ENCODE results near the gene ARHGAP25.

DNA sequence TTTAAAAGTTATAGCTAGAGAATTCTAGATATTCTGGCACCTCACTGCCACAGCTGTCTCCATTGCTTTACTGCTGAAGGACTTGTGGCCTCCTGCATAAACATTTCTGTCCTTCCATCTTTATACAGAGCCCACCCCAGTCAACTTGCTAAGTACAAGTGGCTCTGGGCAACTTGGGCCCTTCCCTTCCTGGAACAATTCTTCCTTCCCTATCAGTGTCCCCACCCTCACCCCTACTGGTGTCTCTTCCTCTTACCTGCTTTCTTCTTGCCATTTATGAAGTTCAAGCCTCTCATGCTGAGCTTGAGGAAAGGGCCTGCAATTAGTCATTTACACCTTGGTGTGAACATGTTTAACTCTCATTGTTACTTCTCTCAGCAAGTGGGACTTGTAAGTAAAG is 45.0 kb downstream of the ARHGAP25 start:
- TF ChIP-seq, protein P1, sequence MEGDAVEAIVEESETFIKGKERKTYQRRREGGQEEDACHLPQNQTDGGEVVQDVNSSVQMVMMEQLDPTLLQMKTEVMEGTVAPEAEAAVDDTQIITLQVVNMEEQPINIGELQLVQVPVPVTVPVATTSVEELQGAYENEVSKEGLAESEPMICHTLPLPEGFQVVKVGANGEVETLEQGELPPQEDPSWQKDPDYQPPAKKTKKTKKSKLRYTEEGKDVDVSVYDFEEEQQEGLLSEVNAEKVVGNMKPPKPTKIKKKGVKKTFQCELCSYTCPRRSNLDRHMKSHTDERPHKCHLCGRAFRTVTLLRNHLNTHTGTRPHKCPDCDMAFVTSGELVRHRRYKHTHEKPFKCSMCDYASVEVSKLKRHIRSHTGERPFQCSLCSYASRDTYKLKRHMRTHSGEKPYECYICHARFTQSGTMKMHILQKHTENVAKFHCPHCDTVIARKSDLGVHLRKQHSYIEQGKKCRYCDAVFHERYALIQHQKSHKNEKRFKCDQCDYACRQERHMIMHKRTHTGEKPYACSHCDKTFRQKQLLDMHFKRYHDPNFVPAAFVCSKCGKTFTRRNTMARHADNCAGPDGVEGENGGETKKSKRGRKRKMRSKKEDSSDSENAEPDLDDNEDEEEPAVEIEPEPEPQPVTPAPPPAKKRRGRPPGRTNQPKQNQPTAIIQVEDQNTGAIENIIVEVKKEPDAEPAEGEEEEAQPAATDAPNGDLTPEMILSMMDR (IDR thresholded peaks at IDR 0.05) = no peak
- no peak for TF ChIP-seq POLR2A (IDR thresholded peaks at IDR 0.05)

Data from body of pancreas (tissue), 4 donors.